HS-27A (cell line): ENCODE data around the gene DNASE1.

Experiments
- DNase-seq: peaks from one replicate; pipeline ENCODE4 v3.0.0-alpha.2; 2012; ENCODE audit warnings: low read depth, missing footprints

Gene DNASE1

DNA sequence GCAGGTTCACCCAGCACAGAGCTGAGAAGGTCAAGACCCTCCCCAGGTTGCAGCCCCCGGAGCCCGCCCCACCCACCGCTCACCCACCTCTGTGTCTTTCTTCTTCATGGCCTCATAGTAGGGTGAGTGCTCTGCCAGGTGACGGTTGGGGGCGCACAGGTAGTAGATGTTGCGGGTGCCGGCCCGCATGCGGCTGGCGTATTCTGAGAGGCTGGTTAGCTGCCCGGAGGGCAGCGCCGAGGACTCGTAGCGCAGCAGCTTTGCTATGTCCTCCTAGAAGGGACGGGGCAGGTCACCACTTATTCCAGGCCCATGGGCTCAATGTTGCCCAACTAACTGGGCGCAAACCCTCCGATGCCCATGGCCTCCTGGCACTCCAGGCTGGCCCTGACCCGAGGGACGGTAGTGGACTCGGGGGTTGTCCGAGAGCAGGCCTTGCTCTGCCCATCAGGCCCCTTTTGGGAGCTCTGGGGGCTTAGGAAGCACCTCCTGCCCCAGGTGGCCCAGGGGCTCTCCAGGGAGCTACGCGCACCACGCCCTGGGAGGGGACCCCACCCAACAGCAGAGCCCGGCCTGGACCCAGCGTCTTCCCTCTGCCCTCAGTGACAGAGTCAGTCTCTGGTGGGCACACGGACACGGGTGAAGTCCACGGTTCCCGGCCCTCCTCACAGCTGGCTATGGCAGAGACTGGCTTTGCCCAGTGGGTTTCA is 9.9 kb downstream of the DNASE1 start:
- DNase-seq, result no peak

GRCh38 chr16:3665508-3665907 is 11.0 kb downstream of the DNASE1 start:
- DNase-seq, result no peak

DNA sequence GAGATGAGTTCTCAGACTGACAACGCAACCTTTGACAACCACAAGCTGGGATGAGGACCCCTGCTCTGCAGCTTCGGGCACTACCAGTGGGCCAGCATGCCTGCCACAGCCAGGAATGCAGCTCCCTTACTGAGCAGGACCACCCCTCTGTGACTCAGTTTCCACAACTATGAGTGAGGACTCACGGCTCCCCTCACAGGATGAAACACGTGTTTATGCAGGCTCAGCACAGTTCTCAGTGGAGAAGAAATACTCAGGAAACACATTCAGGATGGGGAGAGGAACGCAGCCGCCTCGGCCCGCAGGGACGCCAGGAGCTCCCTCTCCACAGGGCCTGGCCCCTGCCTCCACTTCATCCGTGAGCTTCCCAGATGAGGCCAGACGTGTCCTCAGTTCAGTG is 14.1 kb downstream of the DNASE1 start:
- DNase-seq, result no peak

GRCh38 chr16:3669082-3669481 is 14.6 kb downstream of the DNASE1 start:
- DNase-seq, result no peak

- no peak for DNase-seq
These were observed 16.2 kb downstream of the DNASE1 start for GRCh38 chr16:3670711-3671110.

- DNase-seq, result no peak
These were observed 16.9 kb downstream of the DNASE1 start for GRCh38 chr16:3671424-3671823.

GRCh38 chr16:3672571-3673041 is 18.1 kb downstream of the DNASE1 start:
- DNase-seq, result no peak

DNA sequence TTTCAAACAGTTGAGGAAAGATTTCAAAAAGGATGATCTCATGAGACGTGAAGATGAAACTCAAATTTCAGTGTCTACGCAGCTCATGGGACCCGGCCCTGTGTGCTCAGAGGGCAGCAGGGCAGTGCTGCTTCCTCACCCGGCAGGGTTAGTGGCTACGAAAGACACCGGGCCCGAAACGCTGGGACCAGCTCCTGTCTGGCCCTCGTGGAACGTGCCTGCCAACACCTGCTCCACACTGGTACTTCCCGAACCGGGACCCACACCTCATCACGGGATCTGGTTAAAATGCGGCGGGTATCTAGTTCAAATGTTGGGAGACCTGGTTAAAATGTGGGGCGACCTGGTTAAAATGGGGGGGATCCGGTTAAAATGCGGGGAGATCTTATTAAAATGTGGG is 18.7 kb downstream of the DNASE1 start:
- DNase-seq, result no peak

DNA sequence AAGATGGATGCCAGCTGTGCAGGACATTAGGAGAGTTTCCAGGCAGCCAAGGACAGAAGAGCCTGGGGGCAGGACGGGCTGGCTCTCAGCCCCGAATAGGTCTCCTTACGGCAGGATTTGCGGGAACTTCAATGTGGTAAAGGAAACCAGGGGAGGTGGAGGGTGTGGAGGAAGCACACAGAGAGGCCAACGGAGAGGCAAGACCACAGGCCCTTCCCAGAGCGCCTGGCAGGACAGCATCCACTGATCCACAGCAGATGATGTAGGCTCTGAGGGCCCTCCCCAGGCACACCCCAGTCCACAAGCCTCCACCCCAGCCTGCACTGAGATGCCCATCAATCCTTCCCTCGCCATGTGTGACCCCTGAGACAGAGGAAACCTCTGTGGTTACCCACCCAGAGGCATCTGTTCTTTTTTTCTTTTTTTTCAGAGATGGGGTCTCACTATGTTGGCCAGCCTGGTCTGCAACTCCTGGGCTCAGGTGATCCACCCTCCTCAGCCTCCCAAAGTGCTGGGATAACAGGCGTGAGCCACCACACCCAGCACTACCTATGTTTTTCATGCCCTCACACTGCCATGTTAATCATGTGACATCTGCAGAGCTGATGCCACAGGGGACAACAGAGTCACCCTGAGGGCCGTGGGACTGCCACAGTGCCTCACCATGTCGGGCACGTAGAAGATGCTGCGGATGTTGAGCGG is 19.3 kb downstream of the DNASE1 start:
- DNase-seq, result no peak

DNA sequence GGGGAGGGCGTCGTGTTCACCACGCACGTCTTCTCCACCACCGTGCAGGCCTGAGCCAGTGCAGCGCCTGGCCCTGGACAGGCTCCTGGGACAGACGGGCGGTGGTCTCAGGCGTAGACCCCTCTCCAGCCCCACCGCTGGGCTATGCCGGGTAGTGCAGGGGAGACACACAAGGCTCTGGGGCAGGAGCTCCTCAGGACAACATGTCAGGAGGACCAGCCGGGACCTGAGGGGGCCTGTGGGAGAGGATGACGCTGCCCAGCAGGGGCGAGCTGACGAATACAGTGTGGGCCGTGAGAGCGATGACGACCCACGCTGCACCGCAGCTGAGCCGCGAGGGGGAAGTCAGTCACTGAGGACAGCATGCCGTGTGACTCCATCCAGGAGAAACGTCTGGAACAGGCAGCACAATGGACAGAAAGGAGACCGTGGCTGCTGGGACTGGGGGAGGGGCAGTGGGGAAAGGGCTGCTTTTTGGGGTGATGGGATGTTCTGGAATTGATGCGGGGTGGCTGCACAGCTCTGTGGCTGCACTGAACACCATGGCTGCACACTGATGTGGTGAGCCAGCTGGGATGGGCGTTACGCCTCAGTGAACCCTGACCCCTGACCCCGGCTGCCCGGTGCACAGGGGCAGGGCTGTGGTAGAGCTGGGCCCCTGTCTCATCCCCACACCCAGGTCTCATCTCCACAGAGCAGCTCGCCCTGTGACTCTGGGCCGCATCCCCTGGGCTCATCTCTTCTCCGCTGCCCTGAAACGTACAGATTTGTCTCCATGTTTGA is 20.2 kb downstream of the DNASE1 start:
- DNase-seq, result no peak

- DNase-seq, result no peak
These were observed 21.2 kb downstream of the DNASE1 start for GRCh38 chr16:3675601-3676130.

DNA sequence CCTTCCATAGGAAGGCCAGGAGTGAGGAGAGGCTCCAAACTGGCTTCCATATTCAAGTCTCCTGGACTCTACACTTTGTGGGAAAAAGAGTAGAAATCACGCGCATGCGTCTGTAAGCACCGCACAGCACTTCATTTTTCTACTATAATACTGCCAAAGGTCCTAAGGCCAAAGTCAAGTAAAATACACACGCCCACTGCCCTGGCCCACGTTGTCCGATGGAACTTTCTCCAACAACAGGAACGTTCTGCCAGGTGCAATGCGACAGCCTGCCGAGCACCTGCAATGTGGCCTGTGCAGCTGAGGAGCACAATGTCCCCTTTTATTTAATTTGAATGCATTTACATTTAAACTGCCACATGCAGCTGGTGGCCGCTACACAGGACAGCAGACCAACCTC is 23.5 kb downstream of the DNASE1 start:
- DNase-seq, result no peak

DNA sequence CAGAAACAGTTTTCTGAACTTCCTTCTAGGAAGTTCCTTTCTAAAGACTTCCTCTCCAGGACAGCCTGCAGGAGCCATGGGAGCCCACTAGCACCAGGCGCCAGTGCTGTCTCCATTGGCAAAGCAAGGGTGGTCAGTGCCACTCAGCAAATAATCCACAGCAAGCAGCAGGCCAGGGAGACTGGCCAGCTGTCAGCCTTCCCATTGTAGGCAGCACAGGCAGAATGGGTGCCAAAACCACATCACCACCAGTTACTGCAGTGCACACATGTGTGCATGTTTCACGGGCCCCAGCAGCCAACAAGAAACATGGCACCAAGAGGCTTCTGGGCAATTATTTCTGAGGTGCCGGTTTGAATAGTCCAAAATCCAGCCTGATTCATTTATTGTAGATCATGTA is 26.7 kb downstream of the DNASE1 start:
- no peak for DNase-seq

DNA sequence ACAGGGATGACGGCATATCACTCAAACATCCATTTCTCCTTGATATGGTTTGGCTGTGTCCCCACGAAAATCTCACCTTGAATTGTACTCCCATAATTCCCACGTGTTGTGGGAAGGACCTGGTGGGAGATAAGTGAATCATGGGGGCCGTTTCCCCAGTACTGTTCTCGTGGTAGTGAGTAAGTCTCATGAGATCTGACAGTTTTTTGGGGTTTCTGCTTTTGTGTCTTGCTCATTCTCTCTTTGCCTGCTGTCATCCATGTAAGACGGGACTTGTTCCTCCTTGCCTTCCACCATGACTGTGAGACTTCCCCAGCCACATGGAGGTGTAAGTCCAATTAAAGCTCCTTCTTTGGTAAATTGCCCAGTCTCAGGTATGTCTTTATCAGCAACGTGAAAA is 32.5 kb downstream of the DNASE1 start:
- DNase-seq, result no peak

DNA sequence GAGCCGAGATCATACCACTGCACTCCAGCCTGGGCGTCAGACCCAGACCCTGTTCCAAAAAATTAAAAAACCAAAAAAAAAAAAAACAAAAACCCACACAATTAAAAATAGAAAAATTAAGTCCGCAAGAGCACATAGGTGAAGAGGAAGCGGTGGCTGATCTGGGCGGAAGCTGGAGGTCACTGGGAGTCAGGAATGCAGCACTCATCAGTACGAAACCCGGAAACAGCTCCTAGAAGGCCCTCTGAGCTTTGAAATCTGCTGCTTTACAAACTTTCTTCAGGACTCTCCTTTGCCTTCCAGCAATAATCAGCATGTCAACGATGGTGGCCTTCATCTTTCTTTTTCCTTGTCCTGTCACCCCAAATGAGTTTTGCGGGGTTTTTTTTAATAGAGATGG is 33.3 kb downstream of the DNASE1 start:
- DNase-seq, result no peak

- no peak for DNase-seq
These were observed 35.2 kb downstream of the DNASE1 start for GRCh38 chr16:3689731-3690130.

GRCh38 chr16:3690470-3690928 is 36.0 kb downstream of the DNASE1 start:
- peak; percentile 53 for DNase-seq

DNA sequence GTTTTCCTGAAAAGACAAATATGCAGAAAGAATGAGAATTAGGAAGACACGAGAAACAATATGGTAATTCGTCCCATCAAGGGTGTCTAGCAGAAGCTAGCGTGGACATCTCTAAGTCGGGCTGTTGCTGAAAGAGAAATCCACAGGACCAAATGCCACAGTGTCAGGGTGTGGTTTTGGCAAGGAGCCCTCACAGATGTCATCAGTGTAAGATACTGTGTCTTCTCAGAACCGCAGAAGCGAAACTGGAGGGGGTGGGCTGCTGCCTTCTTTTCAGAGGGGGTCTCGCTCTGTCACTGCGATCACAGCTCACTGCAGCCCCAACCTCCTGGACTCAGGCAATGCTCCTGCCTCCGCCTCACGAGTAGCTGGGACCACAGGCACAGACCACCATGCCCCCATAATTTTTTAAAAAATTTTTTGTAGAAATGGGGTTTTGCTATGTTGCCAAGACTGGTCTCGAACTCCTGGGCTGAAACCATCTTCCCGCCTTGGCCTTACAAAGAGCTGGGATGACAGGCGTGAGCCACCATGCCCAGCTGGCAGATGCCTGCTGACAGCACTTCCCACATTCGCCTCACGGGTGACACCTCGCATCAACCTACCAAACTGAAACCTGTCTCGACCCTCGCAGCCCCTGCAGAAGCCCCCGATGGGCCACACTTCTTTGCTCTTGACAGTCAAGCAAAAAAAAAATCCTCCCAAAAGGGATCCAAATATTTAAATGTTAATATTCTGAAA is 36.7 kb downstream of the DNASE1 start:
- DNase-seq, result no peak

GRCh38 chr16:3691761-3692160 is 37.3 kb downstream of the DNASE1 start:
- no peak for DNase-seq

DNA sequence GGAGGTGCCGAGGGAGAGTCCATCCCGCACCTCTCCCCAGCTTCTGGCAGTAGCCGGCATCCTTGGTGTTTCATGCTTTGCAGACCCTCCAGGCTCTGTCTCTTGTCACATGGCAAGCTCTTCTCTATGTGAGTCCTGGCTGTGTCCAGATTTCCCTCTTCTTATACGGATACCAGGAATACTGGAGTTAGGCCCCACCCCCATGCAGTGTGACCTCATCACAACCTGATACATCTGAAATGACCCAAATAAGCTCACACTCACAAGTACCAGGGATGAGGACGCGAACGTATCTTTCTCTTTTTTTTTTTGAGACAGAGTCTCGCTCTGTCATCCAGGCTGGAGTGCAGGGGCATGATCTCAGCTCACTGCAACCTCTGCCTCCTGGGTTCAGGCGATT is 39.6 kb downstream of the DNASE1 start:
- no peak for DNase-seq

DNA sequence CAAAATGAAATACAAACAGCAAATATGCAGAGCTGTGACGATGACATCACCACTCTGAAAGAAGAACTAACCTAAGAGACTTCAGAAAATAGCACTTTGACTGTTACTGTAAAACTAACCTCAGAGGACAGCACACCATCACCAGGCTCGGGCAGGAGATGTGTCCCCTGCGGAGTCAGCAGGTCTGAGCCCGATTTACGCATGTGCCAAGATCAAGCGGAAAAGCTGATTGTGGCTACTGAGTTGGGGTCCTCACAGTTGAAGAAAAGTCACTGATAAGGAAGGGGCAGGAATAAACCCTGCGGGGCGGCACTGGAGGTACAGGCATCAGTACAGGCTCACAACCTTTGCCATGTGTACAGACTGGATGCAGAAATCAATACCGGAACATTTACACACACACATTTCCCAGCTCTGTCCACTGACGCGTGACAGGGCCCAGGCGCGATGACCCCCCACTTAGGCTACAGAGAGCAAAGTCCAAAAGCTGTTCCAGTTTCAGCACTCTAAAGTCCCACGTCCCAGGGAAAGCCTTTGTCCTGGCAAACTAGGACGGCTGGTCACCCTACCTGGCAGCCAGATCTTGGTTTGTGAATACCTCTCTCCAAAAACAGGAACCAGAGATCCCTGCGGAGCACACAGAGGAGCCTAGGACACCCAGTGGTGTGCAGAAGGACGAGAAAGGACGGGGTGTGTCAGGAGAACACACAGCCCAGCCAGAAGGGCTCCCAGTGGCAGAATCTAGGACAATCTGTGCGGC is 41.3 kb downstream of the DNASE1 start:
- DNase-seq, result no peak
